GM23338 (cell line): ENCODE results near the gene ZNF281.

Experiments
- CREB1 ChIP-seq: fragments of 250-450 bp; sonication (Bioruptor Pico); IDR thresholded peaks from 2 replicates; pipeline ENCODE4 v1.5.0; 2020; ENCODE audit warnings: low read depth, mild to moderate bottlenecking, moderate library complexity
- CTCF ChIP-seq, 2 experiments: fragments of 200-600 bp in 1 of 2; sonication (generic) in 1 of 2; conservative IDR thresholded peaks; 2 replicates each; pipeline versions ENCODE4 v1.5.1 to v1.6.1; 2016 to 2017; ENCODE audit warnings: antibody characterized with exemption in 2 of 2, low read depth in 2 of 2, mild to moderate bottlenecking in 2 of 2, moderate library complexity in 1 of 2
- EZH2 ChIP-seq: fragments of 200-600 bp; sonication (generic); IDR thresholded peaks from one replicate; pipeline ENCODE4 v1.8.0; 2017; ENCODE audit warnings: antibody characterized with exemption, mild to moderate bottlenecking, low read depth; ENCODE audit not compliant: unreplicated experiment
- EZH2phosphoT487 ChIP-seq: fragments of 200-600 bp; sonication (generic); IDR thresholded peaks from one replicate; pipeline ENCODE4 v1.8.1; 2018; ENCODE audit warnings: antibody characterized with exemption; ENCODE audit not compliant: unreplicated experiment
- JUNB ChIP-seq: IDR thresholded peaks from one replicate; pipeline ENCODE4 v1.6.1; 2016; ENCODE audit warnings: antibody characterized with exemption; ENCODE audit not compliant: unreplicated experiment
- NANOG ChIP-seq: IDR thresholded peaks from 2 replicates; pipeline ENCODE4 v1.6.1; 2016; ENCODE audit warnings: antibody characterized with exemption, borderline replicate concordance
- POLR2AphosphoS5 ChIP-seq: IDR thresholded peaks from 2 replicates; pipeline ENCODE4 v1.6.1; 2016; ENCODE audit warnings: antibody characterized with exemption, low read depth
- REST ChIP-seq: IDR thresholded peaks from one replicate; pipeline ENCODE4 v1.6.1; 2018; ENCODE audit warnings: antibody characterized with exemption; ENCODE audit not compliant: unreplicated experiment
- ZNF114 ChIP-seq: fragments of 250-450 bp; sonication (Bioruptor Pico); IDR thresholded peaks from 2 replicates; pipeline ENCODE4 v1.5.0; 2020; ENCODE audit warnings: mild to moderate bottlenecking, moderate library complexity
- ZNF331 ChIP-seq: fragments of 250-450 bp; sonication (Bioruptor Pico); IDR thresholded peaks from 2 replicates; pipeline ENCODE4 v1.5.0; 2020; ENCODE audit warnings: low read depth, mild to moderate bottlenecking, moderate library complexity
- ZNF462 ChIP-seq: fragments of 250-450 bp; sonication (Bioruptor Pico); IDR thresholded peaks from 2 replicates; pipeline ENCODE4 v1.5.0; 2020; ENCODE audit warnings: mild to moderate bottlenecking, moderate library complexity

GRCh38 chr1:200438911-200439310 is 29.1 kb upstream of the ZNF281 start:
- TF ChIP-seq CREB1 (no peak), CTCF (conservative IDR thresholded peaks at IDR 0.05; ENCODE audit: low read depth in 2 of 2) (no peak), REST (no peak), POLR2AphosphoS5 (no peak), EZH2 (no peak), EZH2phosphoT487 (no peak), NANOG (no peak), ZNF462 (CRISPR knock-in tag) (no peak), ZNF114 (CRISPR knock-in tag) (no peak), JUNB (no peak), ZNF331 (CRISPR knock-in tag) (no peak)
